Measurements from ENCODE around the gene TEC.

- TF ChIP-seq POLR2AphosphoS5 (IDR thresholded peaks at IDR 0.05) (no peak), POLR2A (IDR thresholded peaks at IDR 0.05) (no peak), CTCF (IDR thresholded peaks at IDR 0.05 in 8 of 11, conservative IDR thresholded peaks at IDR 0.05 in 3 of 11) (no peak)
Observed at GRCh38 chr4:48189731-48190130, 79.9 kb downstream of the TEC start.

All from spleen (tissue), 7 donors.